B cell (primary cell): ENCODE measurements around the gene LSM14A.

ENCODE experiments used
- EZH2 ChIP-seq: IDR thresholded peaks from 2 replicates; pipeline ENCODE4 v1.6.1; 2012; ENCODE audit warnings: borderline replicate concordance, low read depth, mild to moderate bottlenecking, moderate library complexity, low read length; ENCODE audit not compliant: insufficient read depth, poor library complexity, severe bottlenecking
- TF ChIP-seq, protein P1 (sequence below): fragments of 200-600 bp; IDR thresholded peaks from one replicate; pipeline ENCODE4 v1.8.0; 2022; ENCODE audit warnings: antibody characterized with exemption, mild to moderate bottlenecking

DNA sequence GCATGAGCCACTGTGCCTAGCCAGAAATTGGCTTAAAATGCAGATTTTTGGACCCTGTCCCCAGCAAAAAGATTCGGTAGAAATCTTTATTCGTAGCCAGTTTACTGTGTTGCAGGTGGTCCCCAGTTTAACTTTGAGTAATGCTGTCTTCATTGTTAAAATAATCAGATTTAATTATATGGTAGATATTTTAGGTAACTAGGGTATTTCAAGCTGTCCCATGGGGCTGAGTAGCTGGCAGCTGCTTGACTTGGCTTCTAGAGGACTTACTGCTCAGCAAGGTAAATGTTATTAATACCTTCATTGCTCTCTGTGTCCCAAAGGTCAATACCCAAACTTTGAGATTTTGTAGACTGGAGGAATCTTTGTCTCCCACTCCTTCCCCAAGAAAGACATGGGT, 21.1 kb downstream of the LSM14A start:
- TF ChIP-seq, protein P1, sequence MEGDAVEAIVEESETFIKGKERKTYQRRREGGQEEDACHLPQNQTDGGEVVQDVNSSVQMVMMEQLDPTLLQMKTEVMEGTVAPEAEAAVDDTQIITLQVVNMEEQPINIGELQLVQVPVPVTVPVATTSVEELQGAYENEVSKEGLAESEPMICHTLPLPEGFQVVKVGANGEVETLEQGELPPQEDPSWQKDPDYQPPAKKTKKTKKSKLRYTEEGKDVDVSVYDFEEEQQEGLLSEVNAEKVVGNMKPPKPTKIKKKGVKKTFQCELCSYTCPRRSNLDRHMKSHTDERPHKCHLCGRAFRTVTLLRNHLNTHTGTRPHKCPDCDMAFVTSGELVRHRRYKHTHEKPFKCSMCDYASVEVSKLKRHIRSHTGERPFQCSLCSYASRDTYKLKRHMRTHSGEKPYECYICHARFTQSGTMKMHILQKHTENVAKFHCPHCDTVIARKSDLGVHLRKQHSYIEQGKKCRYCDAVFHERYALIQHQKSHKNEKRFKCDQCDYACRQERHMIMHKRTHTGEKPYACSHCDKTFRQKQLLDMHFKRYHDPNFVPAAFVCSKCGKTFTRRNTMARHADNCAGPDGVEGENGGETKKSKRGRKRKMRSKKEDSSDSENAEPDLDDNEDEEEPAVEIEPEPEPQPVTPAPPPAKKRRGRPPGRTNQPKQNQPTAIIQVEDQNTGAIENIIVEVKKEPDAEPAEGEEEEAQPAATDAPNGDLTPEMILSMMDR, result no peak
- TF ChIP-seq EZH2, result no peak
